ENCODE results near the gene DLG2. TPM values are rescaled to one million over a fixed set of nuclear protein-coding genes. Genes with fewer than 3 reads are reported as not detected.

DLG2 gene
- total RNA-seq, 3 donors from 2014 or later = 4.3 to 12.3 (median 6.9) TPM

GRCh38 chr11:85154294-85154693 is 472.9 kb downstream of the DLG2 start:
- no peak for DNase-seq (ENCODE audit: low spot score in 2 of 2)
- H3K27me3 ChIP-seq = no peaks in the 10 kb centered on the region
- H3K9me3 ChIP-seq = peaks cover 0 to 7% of the 10 kb centered on the region in 2 donors
- H3K4me3 ChIP-seq = no peak overlapping the region
- TF ChIP-seq POLR2AphosphoS5 (IDR thresholded peaks at IDR 0.05) = no peak
- H3K4me1 ChIP-seq = no peaks in the 10 kb centered on the region
- H3K36me3 ChIP-seq = no peaks in the 10 kb centered on the region
- intact Hi-C loops (cut with DNase I; ENCODE audit: low total_unique reads) = no loop called here
- no peak overlapping the region for H3K27ac ChIP-seq

GRCh38 chr11:85137597-85137996 is 489.5 kb downstream of the DLG2 start:
- Histone ChIP-seq H3K36me3 (no peaks in the 10 kb centered on the region), H3K27me3 (no peaks in the 10 kb centered on the region), H3K27ac (no peak overlapping the region), H3K4me1 (no peaks in the 10 kb centered on the region), H3K9me3 (peaks cover 0 to 4% of the 10 kb centered on the region in 2 donors), H3K4me3 (no peak overlapping the region)
- DNase-seq (ENCODE audit: low spot score in 2 of 2) = no peak
- TF ChIP-seq POLR2AphosphoS5 (IDR thresholded peaks at IDR 0.05) = no peak
- no peak for TF ChIP-seq CTCF (IDR thresholded peaks at IDR 0.05)
- no peak for TF ChIP-seq POLR2A (IDR thresholded peaks at IDR 0.05)
- intact Hi-C loops (cut with DNase I; ENCODE audit: low total_unique reads) = no loop called here

- no peak for TF ChIP-seq POLR2AphosphoS5 (IDR thresholded peaks at IDR 0.05)
- TF ChIP-seq POLR2A (IDR thresholded peaks at IDR 0.05) = no peak
- no peak for TF ChIP-seq CTCF (IDR thresholded peaks at IDR 0.05)
- Histone ChIP-seq H3K4me3 (no peak overlapping the region), H3K36me3 (no peaks in the 10 kb centered on the region), H3K9me3 (no peaks in the 10 kb centered on the region), H3K4me1 (no peaks in the 10 kb centered on the region), H3K27me3 (no peaks in the 10 kb centered on the region), H3K27ac (no peak overlapping the region)
- intact Hi-C loops (cut with DNase I; ENCODE audit: low total_unique reads) = no loop called here
- no peak for DNase-seq (ENCODE audit: low spot score in 2 of 2)
These were observed 493.5 kb downstream of the DLG2 start for GRCh38 chr11:85133636-85134035.

GRCh38 chr11:85132851-85133585 is 494.1 kb downstream of the DLG2 start:
- no peak for DNase-seq (ENCODE audit: low spot score in 2 of 2)
- H3K4me3 ChIP-seq = no peak overlapping the region
- no peaks in the 10 kb centered on the region for H3K27me3 ChIP-seq
- H3K36me3 ChIP-seq = no peaks in the 10 kb centered on the region
- no peaks in the 10 kb centered on the region for H3K4me1 ChIP-seq
- TF ChIP-seq POLR2A (IDR thresholded peaks at IDR 0.05) (no peak), POLR2AphosphoS5 (IDR thresholded peaks at IDR 0.05) (no peak), CTCF (IDR thresholded peaks at IDR 0.05) (no peak)
- no peak overlapping the region for H3K27ac ChIP-seq
- intact Hi-C loops (cut with DNase I; ENCODE audit: low total_unique reads) = no loop called here
- no peaks in the 10 kb centered on the region for H3K9me3 ChIP-seq

GRCh38 chr11:85127349-85127748 is 499.8 kb downstream of the DLG2 start:
- Histone ChIP-seq H3K27ac (no peak overlapping the region), H3K4me3 (no peak overlapping the region), H3K4me1 (no peaks in the 10 kb centered on the region), H3K27me3 (no peaks in the 10 kb centered on the region), H3K9me3 (no peaks in the 10 kb centered on the region), H3K36me3 (no peaks in the 10 kb centered on the region)
- no peak for DNase-seq (ENCODE audit: low spot score in 2 of 2)
- TF ChIP-seq POLR2AphosphoS5 (IDR thresholded peaks at IDR 0.05) (no peak), CTCF (IDR thresholded peaks at IDR 0.05) (no peak), POLR2A (IDR thresholded peaks at IDR 0.05) (no peak)
- intact Hi-C loops (cut with DNase I; ENCODE audit: low total_unique reads) = no loop called here
